NB4 (cell line): ENCODE results near the gene SLC39A3.

ENCODE experiments used
- CTCF ChIP-seq: IDR thresholded peaks from one replicate; pipeline ENCODE4 v1.5.1; 2012; ENCODE audit warnings: low read depth, low read length
- MAX ChIP-seq: IDR thresholded peaks from 2 replicates; pipeline ENCODE4 v1.6.1; 2011; ENCODE audit warnings: low read depth, low read length
- MYC ChIP-seq: IDR thresholded peaks from 2 replicates; pipeline ENCODE4 v1.6.1; 2011; ENCODE audit warnings: low read depth, low read length
- POLR2A ChIP-seq: IDR thresholded peaks from 2 replicates; pipeline ENCODE4 v1.6.1; 2011; ENCODE audit warnings: mild to moderate bottlenecking; ENCODE audit not compliant: insufficient read length; ENCODE audit errors: extremely low read depth

GRCh38 chr19:2767688-2768087, 27.9 kb upstream of the SLC39A3 start:
- TF ChIP-seq POLR2A (no peak), MAX (no peak), CTCF (no peak), MYC (no peak)
